Cardiac ventricle fibroblast (primary cell): ENCODE measurements around the gene CACUL1. TPM values are rescaled to one million over a fixed set of nuclear protein-coding genes. Genes with fewer than 3 reads are reported as not detected.

Source experiments
- total RNA-seq: library from RNA; depleted of rRNA; stranded (reverse); fragments of >200 nt; gene quantifications from 2 replicates; pipeline ENCODE4 v1.2.3, GENCODE V29; 2015

Gene CACUL1
- total RNA-seq = 17.5 and 18.5 TPM in 2 replicates

DNA sequence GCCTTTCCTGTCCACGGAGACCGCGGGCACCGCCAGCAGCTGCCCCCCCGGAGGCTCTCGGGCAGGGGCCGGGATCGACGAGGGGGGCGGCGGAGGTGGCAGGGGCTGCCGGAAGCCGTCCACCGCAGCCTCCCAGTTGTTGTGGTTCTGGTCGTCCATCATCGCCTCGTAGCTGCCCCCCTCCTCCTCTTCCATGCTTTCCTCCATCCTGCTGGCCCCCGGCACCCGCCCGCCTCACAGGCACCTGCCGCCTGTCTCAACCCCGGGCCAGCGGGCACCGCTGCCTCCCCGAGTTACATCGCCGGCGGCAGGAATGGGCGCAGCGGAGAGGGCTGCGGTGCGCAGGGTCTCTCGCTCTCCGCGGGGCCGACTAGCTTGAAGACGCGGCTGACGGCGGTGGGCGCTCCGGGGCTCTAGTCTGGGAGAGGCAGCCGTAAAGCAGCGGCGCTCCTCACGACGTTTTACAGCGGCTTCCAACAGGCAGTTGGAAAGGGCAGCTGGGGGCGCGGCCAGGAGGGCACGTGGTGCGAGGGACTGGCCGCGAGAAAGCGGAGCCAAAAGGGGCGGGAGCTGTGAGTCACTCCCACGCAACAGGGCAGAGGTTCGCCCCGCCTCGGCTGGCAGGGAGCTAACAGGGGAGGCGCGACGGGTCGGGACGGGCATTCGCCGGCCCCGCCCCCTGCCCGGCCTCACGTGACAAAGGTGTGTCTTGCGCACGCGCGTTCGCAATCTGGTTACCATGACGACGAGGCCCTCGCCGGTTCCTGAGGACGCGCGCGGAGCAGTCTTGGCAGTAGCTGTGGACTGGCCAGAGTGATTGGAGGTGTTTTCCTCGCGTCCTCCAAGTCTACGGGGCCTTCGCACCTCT is at the start of gene CACUL1:
Gene CACUL1, minus strand, starts transcription at position 415 of the 868 bp plus-strand sequence. Its CDS starts 208 bp downstream, at position 207.

Other genes starting within 250 kb of the CACUL1 start
- gene PRLHR, start 159.3 kb downstream of the CACUL1 start, total RNA-seq = not detected in 2 replicates